HepG2 (cell line): ENCODE data around the gene HMCN1. TPM values are rescaled to one million over a fixed set of nuclear protein-coding genes. Genes with fewer than 3 reads are reported as not detected.

ENCODE experiments used
- ATAC-seq: fragments of 200-7000 bp; cut with Tn5 transposase; 3 replicates; pipeline ENCODE4 v1.9.1; 2020; ENCODE audit warnings: mild to moderate bottlenecking, moderate library complexity
- Bru-seq: library from RNA; stranded (reverse); fragments of 400-500 nt; gene quantifications from one replicate; lab custom pipeline; 2021; lab: Mats Ljungman, UMichigan
- BruChase-seq, 2 experiments: library from RNA; stranded (reverse); fragments of 400-500 nt; gene quantifications; one replicate each; lab custom pipeline; 2021; lab: Mats Ljungman, UMichigan
- BruUV-seq: library from RNA; stranded (reverse); fragments of 400-500 nt; replicated peaks from 2 replicates; lab custom pipeline; 2021; lab: Mats Ljungman, UMichigan
- CTCF ChIA-PET: fragments of 300-600 bp; formaldehyde crosslinking; extraction: SDS; loops from one replicate; lab custom pipeline; 2021; ENCODE audit warnings: low total read pairs, inconsistent platforms, low intra/inter-chr PET ratio; lab: Yijun Ruan, JAX
- POLR2A ChIA-PET: fragments of 350-600 bp; sonication (Branson Sonifier 250); formaldehyde crosslinking; loops from one replicate; lab custom pipeline; 2020; ENCODE audit warnings: antibody characterized with exemption, inconsistent platforms; lab: Yijun Ruan, JAX
- DNase-seq: peaks from one replicate; pipeline ENCODE4 v3.0.0-alpha.2; 2015; ENCODE audit warnings: low spot score
- FAIRE-seq: peaks from 3 replicates; lab custom pipeline; 2011; peaks lifted over from hg19 to GRCh38; lab: Jason Lieb, UNC
- H2AFZ ChIP-seq: one replicate; pipeline ENCODE4 v1.6.1; 2011; ENCODE audit warnings: low read length, inconsistent platforms
- H3K27ac ChIP-seq: fragments of 300-600 bp; 3 replicates; pipeline ENCODE4 v1.8.0; 2011; ENCODE audit warnings: mixed run types, mild to moderate bottlenecking, mixed read lengths, low read length, inconsistent platforms; ENCODE audit not compliant: insufficient read depth; ENCODE audit errors: extremely low read length
- H3K27me3 ChIP-seq, 2 experiments: fragments of 200-600 bp in 1 of 2; 2 replicates in 1 of 2; 3 replicates in 1 of 2; pipeline versions ENCODE4 v1.6.0 to v1.8.0; 2011; ENCODE audit warnings: low read length in 2 of 2, mild to moderate bottlenecking in 2 of 2, moderate library complexity in 2 of 2, inconsistent platforms in 1 of 2; ENCODE audit not compliant: insufficient read depth in 2 of 2, control insufficient read depth in 1 of 2
- H3K36me3 ChIP-seq, 2 experiments: fragments of 200-600 bp in 1 of 2; replicated peaks in 1 of 2; 2 replicates in 1 of 2; 3 replicates in 1 of 2; pipeline versions ENCODE4 v1.5.1 to v1.8.0; 2011; ENCODE audit warnings: low read length in 2 of 2, inconsistent platforms in 1 of 2; ENCODE audit not compliant: insufficient read depth in 2 of 2, control insufficient read depth in 1 of 2
- H3K4me1 ChIP-seq: 2 replicates; pipeline ENCODE4 v1.5.1; 2012; ENCODE audit warnings: low read length, inconsistent platforms; ENCODE audit not compliant: insufficient read depth
- H3K4me2 ChIP-seq: 2 replicates; pipeline ENCODE4 v1.6.0; 2011; ENCODE audit warnings: low read depth, low read length, inconsistent platforms
- H3K4me3 ChIP-seq, 3 experiments: fragments of 200-600 bp in 1 of 3; sonication (generic), shearing (Covaris generic) in 1 of 3; replicated peaks in 1 of 3; 2 replicates each; pipeline ENCODE4 v1.5.1; 2011 to 2016; ENCODE audit warnings: low read length in 3 of 3, inconsistent platforms in 2 of 3, low read depth in 2 of 3, mild to moderate bottlenecking in 2 of 3, control low read depth in 1 of 3, mixed read lengths in 1 of 3; ENCODE audit not compliant: insufficient read depth in 1 of 3
- H3K79me2 ChIP-seq: one replicate; pipeline ENCODE4 v1.6.1; 2011; ENCODE audit warnings: low read length, inconsistent platforms; ENCODE audit not compliant: insufficient read depth
- H3K9ac ChIP-seq: 2 replicates; pipeline ENCODE4 v1.6.0; 2011; ENCODE audit warnings: mild to moderate bottlenecking, low read depth, low read length, inconsistent platforms; ENCODE audit not compliant: insufficient read depth
- H3K9me3 ChIP-seq: 2 replicates; pipeline ENCODE4 v1.5.1; 2012; ENCODE audit warnings: mild to moderate bottlenecking, low read length
- H4K20me1 ChIP-seq: 2 replicates; pipeline ENCODE4 v1.6.0; 2011; ENCODE audit warnings: inconsistent platforms, mild to moderate bottlenecking, low read length, moderate library complexity; ENCODE audit not compliant: insufficient read depth
- ATF7-NPFF ChIP-seq: sonication (generic); formaldehyde crosslinking; IDR thresholded peaks from 2 replicates; pipeline ENCODE4 v1.8.1; 2023; ENCODE audit warnings: mild to moderate bottlenecking, low read depth, missing genetic modification reagents, moderate library complexity
- CCAR2 ChIP-seq: fragments of 200-400 bp; formaldehyde crosslinking; optimal IDR thresholded peaks from 2 replicates; pipeline ENCODE3; 2018; ENCODE audit warnings: low read depth, mild to moderate bottlenecking, low read length, moderate library complexity
- HNRNPLL ChIP-seq: fragments of 200-400 bp; formaldehyde crosslinking; IDR thresholded peaks from 2 replicates; pipeline ENCODE4 v1.6.1; 2017; ENCODE audit warnings: mild to moderate bottlenecking, low read depth, low read length; ENCODE audit not compliant: poor library complexity, severe bottlenecking
- JUND ChIP-seq: sonication (generic); formaldehyde crosslinking; IDR thresholded peaks from 2 replicates; pipeline ENCODE4 v1.8.0; 2022; ENCODE audit warnings: mild to moderate bottlenecking, missing genetic modification reagents
- MEIS1 ChIP-seq: sonication (generic); formaldehyde crosslinking; IDR thresholded peaks from 2 replicates; pipeline ENCODE4 v1.9.0; 2021; ENCODE audit warnings: mild to moderate bottlenecking, missing genetic modification reagents, moderate library complexity, borderline replicate concordance
- PAXIP1 ChIP-seq: sonication (generic); formaldehyde crosslinking; conservative IDR thresholded peaks from 2 replicates; pipeline ENCODE4 v1.4.0; 2020; ENCODE audit warnings: mild to moderate bottlenecking, missing genetic modification reagents, moderate library complexity
- PPARG ChIP-seq: conservative IDR thresholded peaks from 2 replicates; pipeline ENCODE4 v1.6.1; 2016; ENCODE audit warnings: missing biosample characterization, missing genetic modification reagents
- RARA ChIP-seq: IDR thresholded peaks from 2 replicates; pipeline ENCODE4 v1.6.1; 2016; ENCODE audit warnings: missing genetic modification reagents, missing compliant biosample characterization
- SRSF9 ChIP-seq: fragments of 200-400 bp; formaldehyde crosslinking; IDR thresholded peaks from 2 replicates; pipeline ENCODE4 v1.6.1; 2018; ENCODE audit warnings: borderline replicate concordance, mild to moderate bottlenecking, low read depth, low read length; ENCODE audit not compliant: insufficient read depth, poor library complexity, severe bottlenecking
- YEATS2 ChIP-seq: sonication (generic); formaldehyde crosslinking; IDR thresholded peaks from 2 replicates; pipeline ENCODE4 v1.4.0; 2020; ENCODE audit warnings: missing genetic modification reagents, borderline replicate concordance
- ZNF138 ChIP-seq: sonication (generic); formaldehyde crosslinking; IDR thresholded peaks from 2 replicates; pipeline ENCODE4 v1.5.0; 2020; ENCODE audit warnings: mild to moderate bottlenecking, low read depth, missing genetic modification reagents
- ZNF207 ChIP-seq: fragments of 450-650 bp; IDR thresholded peaks from 2 replicates; pipeline ENCODE4 v1.6.1; 2016; ENCODE audit warnings: antibody characterized with exemption, borderline replicate concordance
- ZNF547 ChIP-seq: sonication (generic); formaldehyde crosslinking; IDR thresholded peaks from 2 replicates; pipeline ENCODE4 v1.5.1; 2020; ENCODE audit warnings: mild to moderate bottlenecking, missing genetic modification reagents
- ZNF768 ChIP-seq: sonication (generic); formaldehyde crosslinking; IDR thresholded peaks from 2 replicates; pipeline ENCODE4 v1.4.0; 2020; ENCODE audit warnings: missing genetic modification reagents
- ZNF891 ChIP-seq: sonication (generic); formaldehyde crosslinking; IDR thresholded peaks from 2 replicates; pipeline ENCODE4 v1.5.0; 2020; ENCODE audit warnings: mild to moderate bottlenecking, missing genetic modification reagents
- WGBS: methylation state at CpG from one replicate; pipeline ENCODE4 v1.1.6; 2017; ENCODE audit warnings: low lambda C conversion rate; 5-methylcytosine and 5-hydroxymethylcytosine counted together
- in situ Hi-C: cut with HindIII; loops from 2 replicates; pipeline ENCODE4 v1.10.0; 2017; ENCODE audit warnings: low pct_unique_long_range_greater_than_20kb; ENCODE audit not compliant: extremely low pct_ligation_motif_present
- intact Hi-C: fragments of 100-400 bp; cut with micrococcal nuclease; formaldehyde crosslinking; loops from one replicate; pipeline ENCODE4 v1.10.0; 2022; ENCODE audit not compliant: unreplicated experiment
- long read RNA-seq, 2 experiments: library from RNA in 1 of 2; library from polyadenylated mRNA in 1 of 2; stranded (forward) in 1 of 2; unstranded in 1 of 2; transcript quantifications; one replicate each; pipeline ENCODE4 v2.0.0, GENCODE V29; 2019 to 2022
- polyA minus RNA-seq, 3 experiments: library from RNA; depleted of rRNA, polyadenylated mRNA; stranded (reverse); fragments of >200 nt; gene quantifications; 2 replicates each; pipeline ENCODE4 v1.2.3, GENCODE V29; 2011; ENCODE audit warnings: low replicate concordance in 1 of 3
- polyA plus RNA-seq, 8 experiments: library from polyadenylated mRNA; depleted of rRNA in 3 of 8; stranded (reverse) in 7 of 8; unstranded in 1 of 8; fragments of >200 nt; fragmentation: Illumina TruSeq in 4 of 8; extraction: Trizol in 4 of 8; gene quantifications; 2 replicates each; pipeline versions ENCODE4 v1.2.1 to v1.2.3, GENCODE V29; 2011 to 2016; ENCODE audit warnings: low read depth in 4 of 8, missing spikeins in 1 of 8, mixed read lengths in 1 of 8; ENCODE audit not compliant: insufficient read depth in 1 of 8
- total RNA-seq, 5 experiments: library from RNA; depleted of rRNA; stranded (reverse); fragments of >200 nt; fragmentation: Illumina TruSeq; extraction: Trizol; gene quantifications; 2 replicates each; pipeline ENCODE4 v1.2.3, GENCODE V29; 2016; ENCODE audit warnings: low read depth in 1 of 5

HMCN1 gene
- total RNA-seq (2016; rRNA removed; fragmentation: Illumina TruSeq; extraction: Trizol) (not detected in 2 replicates), polyA plus RNA-seq (2011; rRNA removed) (0.03 and 0.10 TPM in 2 replicates), polyA minus RNA-seq (2011; rRNA and poly(A)+ RNA removed; ENCODE audit: low replicate concordance) (0.02 and 3.1 TPM in 2 replicates), Bru-seq, nascent RNA (percentile 1 among the genes with signal in this experiment), BruChase-seq, experiment 1, labeled RNA remaining after a 6-hour chase (percentile 2 among the genes with signal in this experiment), BruChase-seq, experiment 2, labeled RNA remaining after a 2-hour chase (percentile 2 among the genes with signal in this experiment)
- not detected in 2 replicates for total RNA-seq (2016; cell fraction: cytosol; rRNA removed; fragmentation: Illumina TruSeq; extraction: Trizol; ENCODE audit: low read depth)
- not detected in 2 replicates for total RNA-seq (2016; cell fraction: insoluble cytoplasmic fraction; rRNA removed; fragmentation: Illumina TruSeq; extraction: Trizol)
- not detected in 2 replicates for total RNA-seq (2016; cell fraction: membrane; rRNA removed; fragmentation: Illumina TruSeq; extraction: Trizol)
- total RNA-seq (2016; cell fraction: nucleus; rRNA removed; fragmentation: Illumina TruSeq; extraction: Trizol), result 0.03 TPM in 1 of 2 replicates, not detected in the other
- polyA plus RNA-seq (2011; cell fraction: cytosol; rRNA removed), result under 0.01 TPM in 1 of 2 replicates, not detected in the other
- 0.02 and 0.24 TPM in 2 replicates for polyA plus RNA-seq (2011; cell fraction: nucleus; rRNA removed)
- not detected in 2 replicates for polyA plus RNA-seq (2012)
- polyA plus RNA-seq (2016; cell fraction: cytosol; fragmentation: Illumina TruSeq; extraction: Trizol; ENCODE audit: low read depth), result not detected in 2 replicates
- polyA plus RNA-seq (2016; cell fraction: insoluble cytoplasmic fraction; fragmentation: Illumina TruSeq; extraction: Trizol; ENCODE audit: low read depth), result not detected in 2 replicates
- not detected in 2 replicates for polyA plus RNA-seq (2016; cell fraction: membrane; fragmentation: Illumina TruSeq; extraction: Trizol; ENCODE audit: low read depth)
- polyA plus RNA-seq (2016; cell fraction: nucleus; fragmentation: Illumina TruSeq; extraction: Trizol; ENCODE audit: insufficient read depth, low read depth), result not detected in 2 replicates
- polyA minus RNA-seq (2011; cell fraction: cytosol; rRNA and poly(A)+ RNA removed), result not detected in 2 replicates
- 0.12 and 0.13 TPM in 2 replicates for polyA minus RNA-seq (2011; cell fraction: nucleus; rRNA and poly(A)+ RNA removed)
- long read RNA-seq, experiment 1, result 0 reads
- long read RNA-seq, experiment 2, result 0 reads

- Histone ChIP-seq H3K4me1 (peaks cover 19% of the 10 kb centered on the region), H2AFZ (no peak within 1 kb of the TSS), H3K9ac (no peak within 1 kb of the TSS), H4K20me1 (no peaks in the 10 kb centered on the region), H3K4me3 (peak within 1 kb of the TSS; percentile 41 to 65 (median 46)), H3K4me2 (peak within 1 kb of the TSS; percentile 85), H3K27ac (no peak within 1 kb of the TSS), H3K79me2 (no peaks in the 10 kb centered on the region), H3K27me3 (peaks cover 1 to 16% of the 10 kb centered on the region in 2 experiments; a peak in 4 of 5 replicates), H3K9me3 (no peaks in the 10 kb centered on the region), H3K36me3 (no peaks in the 10 kb centered on the region)
- intact Hi-C loops, result loop anchor here (2.0 kb wide), 1 partner anchor 13 kb away; no protein-coding TSS in a partner anchor
- under 1% methylated on average over 14 of the region's 47 CpGs for WGBS
- POLR2A ChIA-PET, result no interaction called here
- FAIRE-seq, result peak; percentile 30
- in situ Hi-C loops, result no loop called here
- CTCF ChIA-PET, result no interaction called here
- peak; percentile 4 for DNase-seq
- peak; percentile 96 for ATAC-seq
- no TSS peak for BruUV-seq
- TF ChIP-seq ATF7-NPFF (CRISPR knock-in tag) (no peak), CCAR2 (no peak), MEIS1 (CRISPR knock-in tag) (no peak), ZNF547 (no peak), HNRNPLL (peak; percentile 31), RARA (CRISPR knock-in tag) (no peak), PPARG (no peak), JUND (CRISPR knock-in tag) (no peak), ZNF207 (no peak), ZNF891 (CRISPR knock-in tag) (0 out of 2 replicates have a peak, but pooled peaks have one; percentile 17), ZNF768 (CRISPR knock-in tag) (0 out of 2 replicates have a peak, but pooled peaks have one; percentile 12), SRSF9 (no peak), PAXIP1 (CRISPR knock-in tag) (no peak), YEATS2 (CRISPR knock-in tag) (no peak), ZNF138 (no peak)
These were observed at the start of gene HMCN1 for GRCh38 chr1:185733818-185734735. TSS of gene HMCN1 (plus strand) at chr1:185734391. CDS start at chr1:185734780, 389 bp downstream.
